HepG2 (cell line): ENCODE data around the gene TNS4. TPM values are rescaled to one million over a fixed set of nuclear protein-coding genes. Genes with fewer than 3 reads are reported as not detected.

Experiments
- ADNP ChIP-seq: sonication (generic); formaldehyde crosslinking; IDR thresholded peaks from 2 replicates; pipeline ENCODE4 v1.4.0; 2020; ENCODE audit warnings: missing genetic modification reagents
- ATF7 ChIP-seq, 2 experiments: fragments of 450-650 bp in 1 of 2; sonication (generic) in 1 of 2; formaldehyde crosslinking in 1 of 2; IDR thresholded peaks; 2 replicates each; pipeline versions ENCODE4 v1.4.0 to v1.6.1; 2016 to 2020; ENCODE audit warnings: antibody characterized with exemption in 1 of 2, mild to moderate bottlenecking in 1 of 2, missing genetic modification reagents in 1 of 2
- CCDC6 ChIP-seq: sonication (generic); formaldehyde crosslinking; IDR thresholded peaks from 2 replicates; pipeline ENCODE4 v1.8.1; 2022; ENCODE audit warnings: mild to moderate bottlenecking, missing genetic modification reagents, moderate library complexity
- CEBPG ChIP-seq: IDR thresholded peaks from 2 replicates; pipeline ENCODE4 v1.6.1; 2016
- CHD2 ChIP-seq: IDR thresholded peaks from 2 replicates; pipeline ENCODE4 v1.6.1; 2011; ENCODE audit warnings: low read depth, low read length, improper control_type of control experiment
- HNRNPLL ChIP-seq: fragments of 200-400 bp; formaldehyde crosslinking; IDR thresholded peaks from 2 replicates; pipeline ENCODE4 v1.6.1; 2017; ENCODE audit warnings: mild to moderate bottlenecking, low read depth, low read length; ENCODE audit not compliant: poor library complexity, severe bottlenecking
- KAT2B ChIP-seq: fragments of 150-350 bp; IDR thresholded peaks from 2 replicates; pipeline ENCODE4 v1.6.1; 2014; ENCODE audit warnings: low read depth, low read length, borderline replicate concordance
- MBNL3 ChIP-seq: fragments of 250-450 bp; sonication (Bioruptor Pico); conservative IDR thresholded peaks from 2 replicates; pipeline ENCODE4 v1.8.0; 2022; ENCODE audit warnings: mild to moderate bottlenecking, inconsistent platforms
- RFX1 ChIP-seq: fragments of 450-650 bp; IDR thresholded peaks from 2 replicates; pipeline ENCODE4 v1.6.1; 2017
- RFX5 ChIP-seq: IDR thresholded peaks from 2 replicates; pipeline ENCODE4 v1.6.1; 2011; ENCODE audit warnings: low read depth, low read length, improper control_type of control experiment
- SIN3A ChIP-seq: IDR thresholded peaks from 2 replicates; pipeline ENCODE4 v1.6.1; 2011; ENCODE audit warnings: low read depth, mild to moderate bottlenecking, control low read depth, low read length, borderline replicate concordance
- SOX6 ChIP-seq, 2 experiments: fragments of 450-650 bp in 1 of 2; sonication (generic) in 1 of 2; formaldehyde crosslinking in 1 of 2; IDR thresholded peaks; 2 replicates each; pipeline versions ENCODE4 v1.4.0 to v1.6.1; 2017 to 2020; ENCODE audit warnings: antibody characterized with exemption in 1 of 2, mild to moderate bottlenecking in 1 of 2, missing genetic modification reagents in 1 of 2
- TAF15 ChIP-seq: fragments of 200-400 bp; formaldehyde crosslinking; IDR thresholded peaks from one replicate; pipeline ENCODE4 v1.6.1; 2018; ENCODE audit warnings: mild to moderate bottlenecking, low read depth, low read length; ENCODE audit not compliant: poor library complexity, severe bottlenecking
- TARDBP ChIP-seq: sonication (generic); formaldehyde crosslinking; IDR thresholded peaks from 2 replicates; pipeline ENCODE4 v1.8.0; 2022; ENCODE audit warnings: mild to moderate bottlenecking, missing genetic modification reagents
- TCF7 ChIP-seq: sonication (generic); IDR thresholded peaks from 2 replicates; pipeline ENCODE4 v1.6.1; 2016; ENCODE audit warnings: antibody characterized with exemption, low read depth
- ZMYM2 ChIP-seq: sonication (generic); formaldehyde crosslinking; IDR thresholded peaks from 2 replicates; pipeline ENCODE4 v1.8.0; 2022; ENCODE audit warnings: mild to moderate bottlenecking, missing genetic modification reagents
- ZNF121 ChIP-seq: sonication (generic); formaldehyde crosslinking; IDR thresholded peaks from 2 replicates; pipeline ENCODE4 v1.5.0; 2020; ENCODE audit warnings: mild to moderate bottlenecking, missing genetic modification reagents
- ZNF207 ChIP-seq: fragments of 450-650 bp; IDR thresholded peaks from 2 replicates; pipeline ENCODE4 v1.6.1; 2016; ENCODE audit warnings: antibody characterized with exemption, borderline replicate concordance
- ZNF335 ChIP-seq: sonication (generic); formaldehyde crosslinking; IDR thresholded peaks from 2 replicates; pipeline ENCODE4 v1.4.0; 2020; ENCODE audit warnings: missing genetic modification reagents
- ZNF7 ChIP-seq: IDR thresholded peaks from 2 replicates; pipeline ENCODE4 v1.6.1; 2016; ENCODE audit warnings: missing biosample characterization, missing genetic modification reagents
- ZNF878 ChIP-seq: sonication (generic); formaldehyde crosslinking; IDR thresholded peaks from 2 replicates; pipeline ENCODE4 v1.8.1; 2023; ENCODE audit warnings: mild to moderate bottlenecking, missing genetic modification reagents, moderate library complexity
- ZNF883 ChIP-seq: sonication (generic); formaldehyde crosslinking; IDR thresholded peaks from 2 replicates; pipeline ENCODE4 v1.5.1; 2020; ENCODE audit warnings: mild to moderate bottlenecking, missing genetic modification reagents; ENCODE audit errors: not compliant biosample characterization
- ZSCAN29 ChIP-seq: sonication (generic); formaldehyde crosslinking; conservative IDR thresholded peaks from 2 replicates; pipeline ENCODE4 v1.4.0; 2020; ENCODE audit warnings: mild to moderate bottlenecking, missing genetic modification reagents
- polyA plus RNA-seq, 8 experiments: library from polyadenylated mRNA; depleted of rRNA in 3 of 8; stranded (reverse) in 7 of 8; unstranded in 1 of 8; fragments of >200 nt; fragmentation: Illumina TruSeq in 4 of 8; extraction: Trizol in 4 of 8; gene quantifications; 2 replicates each; pipeline versions ENCODE4 v1.2.1 to v1.2.3, GENCODE V29; 2011 to 2016; ENCODE audit warnings: low read depth in 4 of 8, missing spikeins in 1 of 8, mixed read lengths in 1 of 8; ENCODE audit not compliant: insufficient read depth in 1 of 8
- total RNA-seq, 5 experiments: library from RNA; depleted of rRNA; stranded (reverse); fragments of >200 nt; fragmentation: Illumina TruSeq; extraction: Trizol; gene quantifications; 2 replicates each; pipeline ENCODE4 v1.2.3, GENCODE V29; 2016; ENCODE audit warnings: low read depth in 1 of 5
- TF ChIP-seq, protein P1 (sequence below): sonication (generic); formaldehyde crosslinking; IDR thresholded peaks from 2 replicates; pipeline ENCODE4 v1.8.0; 2022; ENCODE audit warnings: mild to moderate bottlenecking, missing genetic modification reagents
- TF ChIP-seq, protein P2 (sequence below): IDR thresholded peaks from 2 replicates; pipeline ENCODE4 v1.6.1; 2016; ENCODE audit warnings: low read depth, missing genetic modification reagents, missing compliant biosample characterization

TNS4 gene
- total and polyA plus RNA-seq, 2 of the 13 experiments (the other 11 are each of a cell fraction or from before 2014, with no cell fraction given) = 0.58 to 2.1 TPM

DNA sequence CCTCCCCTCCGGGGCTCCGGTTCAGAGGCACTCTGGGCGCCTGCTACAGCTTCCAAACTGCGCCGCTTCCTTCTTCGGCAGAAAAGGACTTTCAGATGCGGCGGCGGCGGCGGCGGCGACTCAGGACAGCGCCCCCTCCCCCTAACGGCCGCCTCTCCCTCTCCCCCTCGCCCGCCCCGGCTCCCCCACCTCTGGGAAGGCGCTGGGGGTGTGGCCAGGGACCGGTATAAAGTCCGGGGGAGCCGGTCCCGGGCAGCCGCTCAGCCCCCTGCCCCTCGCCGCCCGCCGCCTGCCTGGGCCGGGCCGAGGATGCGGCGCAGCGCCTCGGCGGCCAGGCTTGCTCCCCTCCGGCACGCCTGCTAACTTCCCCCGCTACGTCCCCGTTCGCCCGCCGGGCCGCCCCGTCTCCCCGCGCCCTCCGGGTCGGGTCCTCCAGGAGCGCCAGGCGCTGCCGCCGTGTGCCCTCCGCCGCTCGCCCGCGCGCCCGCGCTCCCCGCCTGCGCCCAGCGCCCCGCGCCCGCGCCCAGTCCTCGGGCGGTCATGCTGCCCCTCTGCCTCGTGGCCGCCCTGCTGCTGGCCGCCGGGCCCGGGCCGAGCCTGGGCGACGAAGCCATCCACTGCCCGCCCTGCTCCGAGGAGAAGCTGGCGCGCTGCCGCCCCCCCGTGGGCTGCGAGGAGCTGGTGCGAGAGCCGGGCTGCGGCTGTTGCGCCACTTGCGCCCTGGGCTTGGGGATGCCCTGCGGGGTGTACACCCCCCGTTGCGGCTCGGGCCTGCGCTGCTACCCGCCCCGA is 58.0 kb downstream of the TNS4 start, which contains the start of gene IGFBP4 (continued):
- TF ChIP-seq ZNF883 (CRISPR knock-in tag) = peak; percentile 59
- TF ChIP-seq, protein P1, sequence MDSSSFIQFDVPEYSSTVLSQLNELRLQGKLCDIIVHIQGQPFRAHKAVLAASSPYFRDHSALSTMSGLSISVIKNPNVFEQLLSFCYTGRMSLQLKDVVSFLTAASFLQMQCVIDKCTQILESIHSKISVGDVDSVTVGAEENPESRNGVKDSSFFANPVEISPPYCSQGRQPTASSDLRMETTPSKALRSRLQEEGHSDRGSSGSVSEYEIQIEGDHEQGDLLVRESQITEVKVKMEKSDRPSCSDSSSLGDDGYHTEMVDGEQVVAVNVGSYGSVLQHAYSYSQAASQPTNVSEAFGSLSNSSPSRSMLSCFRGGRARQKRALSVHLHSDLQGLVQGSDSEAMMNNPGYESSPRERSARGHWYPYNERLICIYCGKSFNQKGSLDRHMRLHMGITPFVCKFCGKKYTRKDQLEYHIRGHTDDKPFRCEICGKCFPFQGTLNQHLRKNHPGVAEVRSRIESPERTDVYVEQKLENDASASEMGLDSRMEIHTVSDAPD (CRISPR knock-in tag) = 0 out of 2 replicates have a peak, but pooled peaks have one; percentile 19
- TF ChIP-seq ZNF7 (CRISPR knock-in tag) = no peak
- TF ChIP-seq KAT2B = no peak
- no peak for TF ChIP-seq CHD2
- no peak for TF ChIP-seq ZNF878 (CRISPR knock-in tag)
- TF ChIP-seq CEBPG = peak; percentile 90
- peak; percentile 4 for TF ChIP-seq TAF15
- TF ChIP-seq, protein P2, sequence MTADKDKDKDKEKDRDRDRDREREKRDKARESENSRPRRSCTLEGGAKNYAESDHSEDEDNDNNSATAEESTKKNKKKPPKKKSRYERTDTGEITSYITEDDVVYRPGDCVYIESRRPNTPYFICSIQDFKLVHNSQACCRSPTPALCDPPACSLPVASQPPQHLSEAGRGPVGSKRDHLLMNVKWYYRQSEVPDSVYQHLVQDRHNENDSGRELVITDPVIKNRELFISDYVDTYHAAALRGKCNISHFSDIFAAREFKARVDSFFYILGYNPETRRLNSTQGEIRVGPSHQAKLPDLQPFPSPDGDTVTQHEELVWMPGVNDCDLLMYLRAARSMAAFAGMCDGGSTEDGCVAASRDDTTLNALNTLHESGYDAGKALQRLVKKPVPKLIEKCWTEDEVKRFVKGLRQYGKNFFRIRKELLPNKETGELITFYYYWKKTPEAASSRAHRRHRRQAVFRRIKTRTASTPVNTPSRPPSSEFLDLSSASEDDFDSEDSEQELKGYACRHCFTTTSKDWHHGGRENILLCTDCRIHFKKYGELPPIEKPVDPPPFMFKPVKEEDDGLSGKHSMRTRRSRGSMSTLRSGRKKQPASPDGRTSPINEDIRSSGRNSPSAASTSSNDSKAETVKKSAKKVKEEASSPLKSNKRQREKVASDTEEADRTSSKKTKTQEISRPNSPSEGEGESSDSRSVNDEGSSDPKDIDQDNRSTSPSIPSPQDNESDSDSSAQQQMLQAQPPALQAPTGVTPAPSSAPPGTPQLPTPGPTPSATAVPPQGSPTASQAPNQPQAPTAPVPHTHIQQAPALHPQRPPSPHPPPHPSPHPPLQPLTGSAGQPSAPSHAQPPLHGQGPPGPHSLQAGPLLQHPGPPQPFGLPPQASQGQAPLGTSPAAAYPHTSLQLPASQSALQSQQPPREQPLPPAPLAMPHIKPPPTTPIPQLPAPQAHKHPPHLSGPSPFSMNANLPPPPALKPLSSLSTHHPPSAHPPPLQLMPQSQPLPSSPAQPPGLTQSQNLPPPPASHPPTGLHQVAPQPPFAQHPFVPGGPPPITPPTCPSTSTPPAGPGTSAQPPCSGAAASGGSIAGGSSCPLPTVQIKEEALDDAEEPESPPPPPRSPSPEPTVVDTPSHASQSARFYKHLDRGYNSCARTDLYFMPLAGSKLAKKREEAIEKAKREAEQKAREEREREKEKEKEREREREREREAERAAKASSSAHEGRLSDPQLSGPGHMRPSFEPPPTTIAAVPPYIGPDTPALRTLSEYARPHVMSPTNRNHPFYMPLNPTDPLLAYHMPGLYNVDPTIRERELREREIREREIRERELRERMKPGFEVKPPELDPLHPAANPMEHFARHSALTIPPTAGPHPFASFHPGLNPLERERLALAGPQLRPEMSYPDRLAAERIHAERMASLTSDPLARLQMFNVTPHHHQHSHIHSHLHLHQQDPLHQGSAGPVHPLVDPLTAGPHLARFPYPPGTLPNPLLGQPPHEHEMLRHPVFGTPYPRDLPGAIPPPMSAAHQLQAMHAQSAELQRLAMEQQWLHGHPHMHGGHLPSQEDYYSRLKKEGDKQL (CRISPR knock-in tag) = no peak
- TF ChIP-seq ZNF207 = no peak
- no peak for TF ChIP-seq ZSCAN29
- no peak for TF ChIP-seq ADNP (CRISPR knock-in tag)
- TF ChIP-seq TARDBP (CRISPR knock-in tag) = peak; percentile 51; the same call in 1 of the 2 replicates
- no peak for TF ChIP-seq ZNF121 (CRISPR knock-in tag)
- no peak for TF ChIP-seq ZNF335 (CRISPR knock-in tag)
- TF ChIP-seq CCDC6 = no peak; the same call in 1 of the 2 replicates
- TF ChIP-seq SOX6 (IDR thresholded peaks at IDR 0.05) = no peak
- TF ChIP-seq SOX6 (CRISPR knock-in tag; IDR thresholded peaks at IDR 0.05) = peak; percentile 39
- no peak for TF ChIP-seq MBNL3 (CRISPR knock-in tag)
- TF ChIP-seq RFX1 = no peak
- TF ChIP-seq RFX5 = no peak
- TF ChIP-seq TCF7 = no peak
- peak; percentile 99 for TF ChIP-seq HNRNPLL
- no peak for TF ChIP-seq ATF7 (IDR thresholded peaks at IDR 0.05)
- no peak for TF ChIP-seq ATF7 (CRISPR knock-in tag; IDR thresholded peaks at IDR 0.05)
- 0 out of 2 replicates have a peak, but pooled peaks have one; percentile 47 for TF ChIP-seq SIN3A
- TF ChIP-seq ZMYM2 (CRISPR knock-in tag) = no peak
